Measurements from ENCODE around the gene HBEGF. TPM values are rescaled to one million over a fixed set of nuclear protein-coding genes. Genes with fewer than 3 reads are reported as not detected.
A peak's percentile ranks its signal among the peaks of the same experiment; 100 is the strongest.

Gene HBEGF
- total RNA-seq, 4 donors from 2014 or later = 5.8 to 13.0 (median 12.6) TPM

DNA sequence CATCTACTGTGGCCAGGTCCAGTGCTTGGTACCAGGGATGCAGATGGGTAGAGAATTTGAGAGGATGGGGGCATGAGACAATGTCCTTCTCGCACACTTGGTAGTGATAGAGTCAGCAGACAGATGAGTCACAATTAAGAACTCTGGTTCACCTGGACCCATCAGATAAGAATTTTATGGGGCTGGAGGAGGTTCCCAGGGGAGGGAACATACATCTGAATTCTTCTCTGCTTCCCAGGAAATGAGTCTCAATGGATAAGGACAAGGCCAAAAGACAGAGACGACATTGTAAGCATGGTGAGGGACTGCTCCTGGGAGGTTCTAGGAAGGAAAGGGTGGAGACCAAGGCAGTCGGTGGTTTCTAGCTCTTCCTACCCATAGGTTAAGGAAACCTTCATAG, 18.9 kb upstream of the HBEGF start:
- Histone ChIP-seq H3K27me3 (no peaks in the 10 kb centered on the region), H3K27ac (no peak overlapping the region), H3K9me3 (no peaks in the 10 kb centered on the region), H3K36me3 (no peaks in the 10 kb centered on the region), H3K4me3 (replicated peaks in 1 of 3) (no peak overlapping the region), H3K4me1 (peaks cover 0 to under 1% of the 10 kb centered on the region in 2 donors)
- no peak for TF ChIP-seq CTCF (IDR thresholded peaks at IDR 0.05)
- no peak for TF ChIP-seq POLR2A (IDR thresholded peaks at IDR 0.05)
- 77 to 83% methylated on average over 3 of the region's 3 CpGs for WGBS, 2 donors
- intact Hi-C loops (cut with DNase I) = no loop called here
- no peak for DNase-seq

- TF ChIP-seq CTCF (IDR thresholded peaks at IDR 0.05) (no peak), POLR2A (IDR thresholded peaks at IDR 0.05) (no peak)
- no peak for DNase-seq
- H3K36me3 ChIP-seq = no peaks in the 10 kb centered on the region
- intact Hi-C loops (cut with DNase I) = no loop called here
- no peak overlapping the region for H3K4me3 ChIP-seq (replicated peaks in 1 of 3)
- 100% methylated on average over 3 of the region's 3 CpGs for WGBS, 2 donors
- no peak overlapping the region for H3K27ac ChIP-seq
- no peaks in the 10 kb centered on the region for H3K9me3 ChIP-seq
- H3K27me3 ChIP-seq = no peaks in the 10 kb centered on the region
- peaks cover 0 to 4% of the 10 kb centered on the region in 2 donors for H3K4me1 ChIP-seq
These were observed 18.0 kb upstream of the HBEGF start for GRCh38 chr5:140364472-140364765.

DNA sequence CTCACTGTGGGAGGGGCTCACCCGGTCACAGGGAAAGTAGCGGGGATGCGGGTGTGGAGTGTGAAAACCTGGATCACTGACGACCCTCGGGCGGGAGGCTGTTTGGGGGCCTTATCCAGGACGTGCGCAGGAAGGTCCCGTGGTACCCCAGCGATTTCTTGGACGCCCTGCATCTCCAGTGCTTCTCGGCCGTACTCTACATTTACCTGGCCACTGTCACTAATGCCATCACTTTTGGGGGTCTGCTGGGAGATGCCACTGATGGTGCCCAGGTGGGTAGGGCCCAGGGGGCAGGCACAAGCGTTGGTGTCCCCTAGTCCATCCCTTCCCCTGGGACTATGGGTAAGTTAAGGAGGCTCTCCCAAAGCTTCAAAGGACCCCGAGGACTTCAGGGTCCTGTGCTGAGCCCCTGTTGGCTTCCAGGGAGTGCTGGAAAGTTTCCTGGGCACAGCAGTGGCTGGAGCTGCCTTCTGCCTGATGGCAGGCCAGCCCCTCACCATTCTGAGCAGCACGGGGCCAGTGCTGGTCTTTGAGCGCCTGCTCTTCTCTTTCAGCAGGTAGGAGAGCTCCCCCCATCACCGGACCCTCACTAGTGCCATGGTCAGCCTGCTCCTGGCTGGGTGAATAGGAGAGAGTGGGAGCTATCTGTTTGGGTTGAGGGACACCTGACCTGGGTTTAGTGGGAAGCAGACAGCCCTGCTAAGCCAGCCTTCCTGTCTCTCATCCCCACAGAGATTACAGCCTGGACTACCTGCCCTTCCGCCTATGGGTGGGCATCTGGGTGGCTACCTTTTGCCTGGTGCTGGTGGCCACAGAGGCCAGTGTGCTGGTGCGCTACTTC, 17.4 kb upstream of the HBEGF start:
- H3K9me3 ChIP-seq = no peaks in the 10 kb centered on the region
- TF ChIP-seq POLR2A (IDR thresholded peaks at IDR 0.05) (no peak), CTCF (IDR thresholded peaks at IDR 0.05) (no peak)
- no peak overlapping the region for H3K27ac ChIP-seq
- intact Hi-C loops (cut with DNase I) = no loop called here
- DNase-seq = no peak
- H3K36me3 ChIP-seq = no peaks in the 10 kb centered on the region
- H3K27me3 ChIP-seq = no peaks in the 10 kb centered on the region
- 46 to 51% methylated on average over 15 to 20 of the region's 20 CpGs for WGBS, 2 donors
- no peak overlapping the region for H3K4me3 ChIP-seq (replicated peaks in 1 of 3)
- peaks cover 0 to 4% of the 10 kb centered on the region in 2 donors for H3K4me1 ChIP-seq

DNA sequence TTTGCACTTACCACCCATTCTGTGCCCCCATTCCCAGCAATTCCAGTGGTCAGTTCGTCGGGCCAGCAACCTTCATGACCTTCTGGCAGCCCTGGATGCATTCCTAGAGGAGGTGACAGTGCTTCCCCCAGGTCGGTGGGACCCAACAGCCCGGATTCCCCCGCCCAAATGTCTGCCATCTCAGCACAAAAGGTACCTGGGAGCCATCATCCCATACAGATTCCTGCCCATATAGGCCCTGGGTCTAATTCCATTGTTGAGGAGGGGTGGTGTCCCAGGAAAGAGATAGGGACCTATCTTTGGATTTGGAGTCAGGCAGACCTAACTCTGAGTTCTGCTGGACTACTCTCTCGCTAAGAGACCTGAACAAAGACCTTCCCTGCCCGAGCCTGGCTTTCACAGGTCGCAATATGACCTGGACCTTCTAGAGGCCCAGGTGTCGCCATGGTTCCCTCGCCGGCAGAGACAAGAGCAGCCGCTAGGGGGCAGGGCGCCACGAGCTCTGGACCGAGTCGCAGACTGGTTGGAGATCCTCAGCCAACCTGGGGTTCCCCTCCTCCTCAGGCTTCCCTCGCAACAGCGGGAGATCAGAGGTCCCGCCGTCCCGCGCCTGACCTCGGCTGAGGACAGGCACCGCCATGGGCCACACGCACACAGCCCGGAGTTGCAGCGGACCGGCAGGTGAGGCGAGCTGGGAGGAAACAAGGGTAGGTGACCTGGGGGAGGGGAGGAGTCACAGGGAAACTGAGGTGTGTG, 16.6 kb upstream of the HBEGF start:
- WGBS, 2 donors = 19 to 23% methylated on average over 12 to 19 of the region's 29 CpGs
- no peak overlapping the region for H3K4me3 ChIP-seq (replicated peaks in 1 of 3)
- TF ChIP-seq POLR2A (IDR thresholded peaks at IDR 0.05) (no peak), CTCF (IDR thresholded peaks at IDR 0.05) (peak; percentile 69 to 95 (median 84))
- H3K27me3 ChIP-seq = no peaks in the 10 kb centered on the region
- no peaks in the 10 kb centered on the region for H3K36me3 ChIP-seq
- intact Hi-C loops (cut with DNase I) = no loop called here
- no peak overlapping the region for H3K27ac ChIP-seq
- no peaks in the 10 kb centered on the region for H3K9me3 ChIP-seq
- peak; percentile 74 to 84 for DNase-seq
- peaks cover 0 to 4% of the 10 kb centered on the region in 2 donors for H3K4me1 ChIP-seq

DNA sequence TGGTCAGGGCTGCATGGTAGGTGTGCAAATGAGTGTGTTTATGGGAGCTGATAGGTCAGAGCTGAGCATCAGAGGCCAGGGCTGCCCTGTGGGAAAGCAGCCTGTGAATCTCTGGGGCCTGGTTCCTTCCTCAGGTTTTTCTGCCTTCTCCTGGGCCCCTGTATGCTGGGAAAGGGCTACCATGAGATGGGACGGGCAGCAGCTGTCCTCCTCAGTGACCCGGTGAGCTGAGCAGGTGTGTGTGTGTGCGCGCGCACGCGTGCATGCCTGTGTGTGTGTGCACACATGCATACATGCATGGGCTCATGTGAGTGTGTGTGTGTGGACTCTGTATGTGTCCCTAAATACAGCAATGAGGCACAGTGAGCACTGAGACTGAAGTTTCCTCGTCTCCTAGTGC, 15.9 kb upstream of the HBEGF start:
- no peaks in the 10 kb centered on the region for H3K9me3 ChIP-seq
- DNase-seq = no peak
- H3K4me3 ChIP-seq (replicated peaks in 1 of 3) = no peak overlapping the region
- no peak overlapping the region for H3K27ac ChIP-seq
- H3K36me3 ChIP-seq = no peaks in the 10 kb centered on the region
- 84 to 90% methylated on average over 6 to 8 of the region's 8 CpGs for WGBS, 2 donors
- TF ChIP-seq POLR2A (IDR thresholded peaks at IDR 0.05) = no peak
- TF ChIP-seq CTCF (IDR thresholded peaks at IDR 0.05) = no peak
- intact Hi-C loops (cut with DNase I) = no loop called here
- no peaks in the 10 kb centered on the region for H3K27me3 ChIP-seq
- H3K4me1 ChIP-seq = peaks cover 0 to 7% of the 10 kb centered on the region in 2 donors

Data from thyroid gland (tissue), 4 donors.